T-helper 22 cell (primary cell): ENCODE results near the gene ATP2B2.
"Not testable (repeated sequence)": the region's sequence is repeated elsewhere in the genome, so short reads cannot be mapped to it uniquely, and the experiment has no call there.

Source experiments
- DNase-seq: peaks from one replicate; pipeline ENCODE4 v3.0.0-alpha.2; 2020; ENCODE audit warnings: low read depth

The ATP2B2 gene

GRCh38 chr3:10321630-10322351 lies 183.6 kb downstream of the ATP2B2 start:
- no peak for DNase-seq

DNA sequence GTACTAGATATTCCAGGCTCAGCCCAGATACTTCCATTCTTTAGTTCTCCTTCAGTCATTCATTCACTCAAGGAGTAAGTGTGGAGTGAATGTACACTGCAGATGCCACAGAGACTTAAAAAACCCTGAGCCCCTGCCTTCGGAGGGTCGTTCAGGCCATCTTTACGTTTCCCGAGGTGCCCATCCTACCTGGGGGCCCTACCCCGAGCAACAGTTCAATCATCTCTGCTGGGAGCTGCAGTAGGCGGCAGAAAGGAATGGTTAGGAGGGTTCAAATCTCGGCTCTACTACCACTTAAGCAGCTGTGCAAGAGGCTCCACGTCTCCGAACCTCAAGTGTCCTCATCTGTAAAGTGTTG lies 185.1 kb downstream of the ATP2B2 start:
- no peak for DNase-seq

DNA sequence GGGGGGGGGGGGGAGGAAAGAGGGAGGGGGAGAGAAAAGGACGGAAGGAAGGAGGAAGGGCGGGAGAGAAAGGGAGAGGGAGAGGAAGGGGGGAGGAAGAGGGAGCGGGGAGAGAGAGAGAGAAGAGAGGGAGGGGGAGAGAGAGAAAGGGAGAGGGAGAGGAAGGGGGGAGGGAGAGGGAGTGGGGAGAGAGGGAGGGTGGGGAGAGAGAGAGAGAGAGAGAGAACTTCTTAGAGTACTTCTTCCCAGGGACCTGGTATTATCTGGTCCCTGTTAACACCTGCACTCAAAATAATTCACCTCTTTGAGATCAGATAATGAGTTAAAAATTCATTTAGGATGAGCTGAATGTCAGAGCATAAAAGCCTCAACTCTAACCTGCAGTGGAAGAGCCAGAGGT lies 185.6 kb downstream of the ATP2B2 start:
- DNase-seq = no peak

DNA sequence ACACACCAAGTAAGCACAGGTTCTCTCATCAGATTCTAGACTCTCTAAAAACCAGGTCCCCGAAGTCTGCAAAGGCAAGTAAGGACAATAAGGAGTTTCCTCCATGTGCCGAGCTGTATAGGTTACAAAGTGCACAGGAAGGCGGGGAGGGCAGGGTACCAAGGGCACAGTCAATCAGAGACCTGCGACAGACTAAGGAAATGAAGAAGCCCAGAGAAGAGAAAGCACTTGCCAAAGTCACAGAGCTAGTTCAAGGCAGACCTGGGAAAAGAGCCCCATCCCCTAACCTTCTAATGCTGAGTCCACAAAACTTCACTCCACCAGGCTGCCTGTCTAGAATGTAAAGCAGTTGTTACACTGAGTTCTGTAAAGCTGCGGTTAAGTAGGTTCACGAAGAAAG lies 186.1 kb downstream of the ATP2B2 start:
- DNase-seq = no peak

- DNase-seq = no peak
Measured at GRCh38 chr3:10317961-10318350, 187.4 kb downstream of the ATP2B2 start.

DNA sequence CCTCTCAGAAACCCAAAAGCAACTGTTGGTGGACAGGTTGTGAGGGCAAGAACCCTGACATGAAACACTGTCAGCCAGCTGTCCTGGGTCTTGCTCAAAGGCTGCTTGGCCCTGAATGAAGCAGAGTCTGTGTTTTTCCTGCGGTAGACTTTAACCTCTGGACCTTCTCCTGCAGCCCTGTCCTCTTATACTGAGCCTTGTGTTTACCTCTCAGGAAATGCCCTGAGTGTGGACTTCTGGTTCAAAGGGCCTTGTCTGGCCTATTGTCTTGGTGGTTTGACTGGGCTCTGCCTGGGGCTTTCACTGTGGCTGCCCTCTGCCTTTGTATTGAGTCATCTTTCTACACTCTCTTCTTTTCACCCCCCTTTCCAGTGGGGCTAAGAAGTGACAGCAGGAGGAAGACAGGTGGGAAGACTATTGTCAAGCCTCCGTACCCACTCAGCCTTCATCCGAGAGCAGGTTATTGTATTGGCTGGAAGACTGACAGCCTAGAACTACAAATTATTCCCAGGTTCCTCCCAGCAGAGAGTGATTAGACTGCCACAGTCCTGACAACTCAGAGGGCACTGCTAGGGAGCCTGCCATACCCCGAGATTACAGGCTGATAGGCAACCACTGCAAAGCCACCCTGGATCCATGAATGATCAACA lies 187.9 kb downstream of the ATP2B2 start:
- no peak for DNase-seq

GRCh38 chr3:10315771-10316344 lies 189.5 kb downstream of the ATP2B2 start:
- no peak for DNase-seq

DNA sequence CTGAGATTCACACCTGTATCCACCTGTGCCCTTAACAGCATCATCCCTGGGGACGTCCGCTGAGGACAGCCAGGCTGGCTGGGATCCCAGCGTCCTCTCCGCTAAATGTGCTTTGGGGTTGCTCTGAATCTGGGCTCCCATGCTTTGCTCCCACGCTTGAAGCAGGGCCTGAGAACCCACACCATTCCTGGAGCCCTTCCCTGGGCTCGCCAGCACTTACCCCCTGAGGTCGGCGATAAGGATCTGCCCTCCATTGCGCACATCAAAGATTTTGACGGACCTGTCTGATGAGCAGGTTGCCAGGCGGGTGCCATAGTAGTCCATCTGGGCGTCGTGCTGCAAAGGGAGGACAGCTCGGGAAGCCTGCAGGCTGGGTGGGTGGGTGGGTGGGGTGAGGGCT lies 190.3 kb downstream of the ATP2B2 start:
- no peak for DNase-seq

- no peak for DNase-seq
Measured at GRCh38 chr3:10312861-10313260, 192.5 kb downstream of the ATP2B2 start.

- no peak for DNase-seq
Measured at GRCh38 chr3:10312391-10312790, 193.0 kb downstream of the ATP2B2 start.

GRCh38 chr3:10311710-10312109 lies 193.7 kb downstream of the ATP2B2 start:
- no peak for DNase-seq

DNA sequence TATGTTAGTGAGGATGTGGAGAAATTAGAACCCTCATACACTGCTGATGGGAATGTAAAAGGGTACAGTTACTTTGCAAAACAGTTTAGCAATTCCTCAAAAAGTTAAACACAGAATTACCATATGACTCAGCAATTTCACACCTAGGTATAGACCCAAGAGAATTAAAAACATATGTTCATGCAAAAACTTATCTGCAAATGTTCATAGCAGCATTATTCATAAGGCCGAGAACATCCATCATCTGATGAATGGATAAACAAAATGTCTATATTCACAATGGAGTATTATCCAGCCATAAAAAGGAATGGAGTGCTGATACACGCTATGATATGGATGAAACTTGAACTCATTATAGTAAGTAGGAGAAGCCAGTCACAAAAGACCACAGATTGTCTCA lies 194.8 kb downstream of the ATP2B2 start:
- DNase-seq = no peak

DNA sequence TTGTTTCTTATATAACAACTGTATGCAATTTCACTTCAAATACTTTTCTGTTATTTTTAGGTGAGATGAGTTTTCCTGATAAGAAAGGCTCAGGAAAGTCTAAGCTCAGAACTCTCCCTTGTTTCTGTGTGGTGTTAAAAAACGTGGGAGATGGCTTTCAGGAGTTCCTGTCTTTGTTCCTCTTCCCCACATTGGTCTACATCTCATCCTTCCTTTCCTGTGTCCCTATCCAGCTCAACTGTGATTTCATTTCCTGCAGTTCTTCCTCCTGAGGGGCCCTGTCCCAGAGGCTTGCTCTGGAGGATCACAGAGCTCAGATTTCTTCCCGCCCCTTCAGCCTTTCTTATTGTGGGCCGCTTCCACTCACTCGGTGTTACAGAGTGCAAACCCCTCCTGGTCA lies 195.7 kb downstream of the ATP2B2 start:
- no peak for DNase-seq

GRCh38 chr3:10308678-10309077 lies 196.7 kb downstream of the ATP2B2 start:
- DNase-seq = no peak

DNA sequence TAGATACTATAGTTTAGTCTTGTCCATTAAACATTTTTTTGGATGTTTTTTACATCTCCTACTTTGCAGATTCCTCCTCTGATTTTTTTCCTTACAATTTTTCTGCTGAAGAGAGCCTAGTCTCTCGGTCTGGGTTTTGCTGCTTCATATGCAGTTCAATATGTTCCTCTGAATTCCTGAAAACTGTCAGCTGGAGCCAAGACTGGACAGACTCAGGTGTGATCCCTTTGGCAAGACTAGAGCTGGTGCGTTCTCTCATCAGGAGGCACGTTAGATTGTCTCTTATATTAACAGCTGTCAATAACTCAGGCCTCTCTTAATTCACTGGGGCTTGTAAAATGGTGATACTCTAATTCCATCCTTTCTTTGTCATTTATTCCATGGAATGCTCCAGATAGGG lies 199.2 kb downstream of the ATP2B2 start:
- DNase-seq = no peak

- DNase-seq = no peak
Measured at GRCh38 chr3:10305331-10305902, 200.0 kb downstream of the ATP2B2 start.

- no peak for DNase-seq
Measured at GRCh38 chr3:10304905-10305304, 200.5 kb downstream of the ATP2B2 start.

GRCh38 chr3:10303785-10304184 lies 201.6 kb downstream of the ATP2B2 start:
- DNase-seq = no peak

DNA sequence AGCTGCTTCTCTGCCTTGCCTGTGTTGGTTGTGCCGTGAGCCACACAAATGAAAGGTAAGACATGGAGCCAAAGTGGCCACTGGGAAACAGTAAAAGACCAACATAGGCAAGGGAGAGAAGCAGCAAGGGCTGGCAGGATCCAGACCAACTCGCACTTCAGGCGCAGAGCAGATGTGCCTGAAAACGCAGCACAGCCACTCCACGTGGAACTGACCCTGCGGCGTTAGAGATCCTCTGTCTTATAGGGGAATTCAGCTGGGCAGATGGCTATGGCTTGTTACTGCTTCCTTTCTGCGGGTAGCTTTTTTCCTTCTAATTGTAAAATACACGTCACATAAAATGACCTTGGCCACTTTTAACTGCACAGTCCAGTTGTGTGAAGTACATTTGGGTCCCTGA lies 202.3 kb downstream of the ATP2B2 start:
- DNase-seq = no peak

- DNase-seq = no peak
Measured at GRCh38 chr3:10300087-10300486, 205.3 kb downstream of the ATP2B2 start.

- DNase-seq = no peak
Measured at GRCh38 chr3:10299679-10300078, 205.7 kb downstream of the ATP2B2 start.

GRCh38 chr3:10299175-10299574 lies 206.2 kb downstream of the ATP2B2 start:
- DNase-seq = no peak

GRCh38 chr3:10298064-10298463 lies 207.3 kb downstream of the ATP2B2 start:
- not testable (repeated sequence) for DNase-seq
